ENCODE results near the gene C16orf78.

The C16orf78 gene

DNA sequence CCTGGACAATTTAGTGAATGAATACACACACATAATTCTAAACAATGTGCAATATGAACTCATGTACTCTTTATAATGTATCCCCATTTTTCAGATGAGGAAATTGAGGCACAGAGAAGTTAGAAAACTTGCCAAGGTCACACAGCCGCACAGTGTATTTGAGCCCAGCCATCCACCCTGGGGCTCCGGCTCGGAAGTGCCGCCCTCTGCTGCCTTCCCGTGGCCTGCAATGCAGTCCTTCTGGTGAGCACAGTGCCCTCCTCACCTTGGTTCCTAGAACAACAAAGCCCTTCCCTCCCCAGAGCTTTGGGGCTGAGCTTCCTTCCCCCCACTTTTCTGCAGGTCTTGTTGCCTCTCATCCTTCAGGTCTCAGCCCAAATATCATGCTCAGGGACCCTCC, 63.7 kb downstream of the C16orf78 start:
- no peak for FAIRE-seq

DNA sequence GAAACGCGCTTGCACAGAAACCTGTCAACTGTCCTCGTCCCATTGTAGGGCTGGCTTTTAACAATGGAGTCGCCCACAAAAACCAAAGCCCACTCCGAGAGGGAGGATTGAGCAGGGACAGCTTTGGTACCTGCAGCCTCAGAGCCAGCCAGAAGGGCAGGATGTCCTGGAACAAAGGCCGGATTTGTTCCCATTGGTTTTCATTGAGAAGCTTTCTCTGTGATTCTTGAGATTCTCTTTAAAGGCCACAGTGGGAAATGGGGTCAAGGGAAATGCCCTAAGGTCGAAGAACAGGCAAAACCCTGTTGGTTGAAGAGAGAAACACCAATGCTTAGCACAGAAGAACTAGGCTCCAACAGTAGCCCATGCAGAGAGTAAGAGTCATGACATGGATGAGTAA, 65.4 kb downstream of the C16orf78 start:
- no peak for FAIRE-seq

- FAIRE-seq: no peak
Measured at GRCh38 chr16:49439676-49440075, 66.1 kb downstream of the C16orf78 start.

- no peak for FAIRE-seq
Measured at GRCh38 chr16:49440156-49441065, 66.8 kb downstream of the C16orf78 start.

DNA sequence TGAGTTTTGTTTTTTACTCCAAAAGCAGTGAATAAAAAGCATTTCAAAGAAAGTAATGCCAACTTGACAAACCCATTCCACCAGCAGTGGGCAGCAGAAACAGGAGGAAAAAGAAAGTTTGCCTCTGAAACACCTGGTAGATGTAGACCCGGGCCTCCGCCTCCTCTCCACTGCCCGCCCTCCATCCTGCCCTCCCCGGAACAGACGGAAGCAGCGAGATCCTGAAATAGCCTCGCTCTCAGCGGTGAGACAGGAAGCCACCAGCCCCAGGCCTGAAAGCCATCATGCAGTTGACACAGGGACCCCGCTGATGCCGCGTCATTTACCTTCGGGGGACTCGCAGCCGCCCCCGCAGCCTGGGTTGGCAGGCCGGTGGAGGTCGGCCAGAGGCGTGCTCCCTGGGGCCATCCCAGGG, 67.8 kb downstream of the C16orf78 start:
- FAIRE-seq: no peak

- FAIRE-seq: no peak
Measured at GRCh38 chr16:49442805-49443204, 69.2 kb downstream of the C16orf78 start.

- FAIRE-seq: no peak
Measured at GRCh38 chr16:49443576-49443975, 70.0 kb downstream of the C16orf78 start.

- FAIRE-seq: no peak
Measured at GRCh38 chr16:49446805-49447204, 73.2 kb downstream of the C16orf78 start.
